ENCODE results near the gene MRGPRD. TPM values are rescaled to one million over a fixed set of nuclear protein-coding genes. Genes with fewer than 3 reads are reported as not detected.

Gene MRGPRD
- total and polyA plus RNA-seq, 2 of the 13 experiments (the other 11 are each of a cell fraction or from before 2014, with no cell fraction given), result not detected

- FAIRE-seq (no peak), DNase-seq (ENCODE audit: low spot score) (no peak), ATAC-seq (peak; percentile 37; the same call in 2 of the 3 replicates)
- in situ Hi-C loops (cut with HindIII; ENCODE audit: extremely low pct_ligation_motif_present, low pct_unique_long_range_greater_than_20kb), result no loop called here
- H3K9ac ChIP-seq (ENCODE audit: insufficient read depth, low read depth, low read length), result no peak overlapping the region
- intact Hi-C loops (cut with micrococcal nuclease; ENCODE audit: unreplicated experiment), result no loop called here
- ChIA-PET CTCF (ENCODE audit: low intra/inter-chr PET ratio, low total read pairs) (no interaction called here), POLR2A (no interaction called here)
- no peak overlapping the region for H3K27ac ChIP-seq (ENCODE audit: extremely low read length, insufficient read depth, low read length)
- H3K36me3 ChIP-seq (replicated peaks in 1 of 2; ENCODE audit: control insufficient read depth in 1 of 2, insufficient read depth in 2 of 2, low read length in 2 of 2), result no peaks in the 10 kb centered on the region
- no peak for TF ChIP-seq MAFF (IDR thresholded peaks at IDR 0.05; ENCODE audit: low read depth, low read length)
- no peak for TF ChIP-seq ZNF644 (CRISPR knock-in tag; IDR thresholded peaks at IDR 0.05; ENCODE audit: low read depth)
- no peak overlapping the region for H2AFZ ChIP-seq (ENCODE audit: low read length)
- H3K9me3 ChIP-seq (ENCODE audit: low read length), result no peaks in the 10 kb centered on the region
- no peaks in the 10 kb centered on the region for H4K20me1 ChIP-seq (ENCODE audit: insufficient read depth, low read length)
- no peaks in the 10 kb centered on the region for H3K79me2 ChIP-seq (ENCODE audit: insufficient read depth, low read length)
- no TSS peak for BruUV-seq (replicated peaks)
- no peak overlapping the region for H3K4me2 ChIP-seq (ENCODE audit: low read depth, low read length)
- H3K27me3 ChIP-seq (ENCODE audit: control insufficient read depth in 1 of 2, insufficient read depth in 2 of 2, low read length in 2 of 2), result peaks cover 0 to 4% of the 10 kb centered on the region in 2 experiments; a peak in 2 of 5 replicates
- WGBS (ENCODE audit: low lambda C conversion rate), result 12% methylated on average over 5 of the region's 9 CpGs
- no peak overlapping the region for H3K4me3 ChIP-seq (replicated peaks in 1 of 3; ENCODE audit: insufficient read depth in 1 of 3, low read depth in 2 of 3, low read length in 3 of 3)
- no peaks in the 10 kb centered on the region for H3K4me1 ChIP-seq (ENCODE audit: insufficient read depth, low read length)
Observed at GRCh38 chr11:68950762-68951161, 30.0 kb downstream of the MRGPRD start.

DNA sequence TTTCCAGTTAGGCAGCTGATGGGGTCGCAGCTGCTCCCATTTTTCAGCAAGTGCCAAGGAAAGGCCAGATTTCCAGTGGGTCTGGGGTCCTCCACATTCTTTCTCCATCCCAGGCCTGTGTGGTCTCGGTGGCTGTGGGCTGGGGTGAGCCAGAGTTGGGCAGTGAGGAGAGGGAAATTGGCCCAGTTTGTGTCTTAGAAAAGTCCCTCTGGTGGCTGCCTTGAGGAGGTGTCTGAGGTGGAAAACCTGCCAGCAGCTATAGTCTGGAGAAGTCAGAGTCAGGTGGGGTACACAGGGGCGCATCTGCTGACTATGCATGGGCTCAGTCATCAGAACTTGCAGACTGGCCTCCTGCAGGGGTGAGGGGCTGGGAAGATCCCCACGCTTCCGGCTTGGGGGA lies 30.5 kb downstream of the MRGPRD start:
- Histone ChIP-seq H3K4me2 (ENCODE audit: low read depth, low read length) (no peak overlapping the region), H4K20me1 (ENCODE audit: insufficient read depth, low read length) (no peaks in the 10 kb centered on the region), H2AFZ (ENCODE audit: low read length) (no peak overlapping the region), H3K4me1 (ENCODE audit: insufficient read depth, low read length) (no peaks in the 10 kb centered on the region), H3K27me3 (ENCODE audit: control insufficient read depth in 1 of 2, insufficient read depth in 2 of 2, low read length in 2 of 2) (peaks cover 0 to 4% of the 10 kb centered on the region in 2 experiments; a peak in 2 of 5 replicates), H3K36me3 (replicated peaks in 1 of 2; ENCODE audit: control insufficient read depth in 1 of 2, insufficient read depth in 2 of 2, low read length in 2 of 2) (no peaks in the 10 kb centered on the region), H3K79me2 (ENCODE audit: insufficient read depth, low read length) (no peaks in the 10 kb centered on the region), H3K9ac (ENCODE audit: insufficient read depth, low read depth, low read length) (no peak overlapping the region), H3K4me3 (replicated peaks in 1 of 3; ENCODE audit: insufficient read depth in 1 of 3, low read depth in 2 of 3, low read length in 3 of 3) (no peak overlapping the region), H3K27ac (ENCODE audit: extremely low read length, insufficient read depth, low read length) (no peak overlapping the region), H3K9me3 (ENCODE audit: low read length) (no peaks in the 10 kb centered on the region)
- ATAC-seq (peak; percentile 70), FAIRE-seq (no peak), DNase-seq (ENCODE audit: low spot score) (no peak)
- 0% methylated on average over 1 of the region's 5 CpGs for WGBS (ENCODE audit: low lambda C conversion rate)
- in situ Hi-C loops (cut with HindIII; ENCODE audit: extremely low pct_ligation_motif_present, low pct_unique_long_range_greater_than_20kb) (no loop called here), intact Hi-C loops (cut with micrococcal nuclease; ENCODE audit: unreplicated experiment) (no loop called here)
- TF ChIP-seq CTCF (CRISPR knock-in tag; IDR thresholded peaks at IDR 0.05) (peak; percentile 30; the same call in 1 of the 2 replicates), ZNF766 (CRISPR knock-in tag; IDR thresholded peaks at IDR 0.05; ENCODE audit: borderline replicate concordance) (no peak), ZNF639 (CRISPR knock-in tag; conservative IDR thresholded peaks at IDR 0.05) (no peak), ZNF556 (CRISPR knock-in tag; IDR thresholded peaks at IDR 0.05; ENCODE audit: borderline replicate concordance) (no peak), KLF6 (CRISPR knock-in tag; IDR thresholded peaks at IDR 0.05) (no peak), STAG1 (CRISPR knock-in tag; IDR thresholded peaks at IDR 0.05) (0 out of 2 replicates have a peak, but pooled peaks have one; percentile 9)
- TF ChIP-seq, protein P1, sequence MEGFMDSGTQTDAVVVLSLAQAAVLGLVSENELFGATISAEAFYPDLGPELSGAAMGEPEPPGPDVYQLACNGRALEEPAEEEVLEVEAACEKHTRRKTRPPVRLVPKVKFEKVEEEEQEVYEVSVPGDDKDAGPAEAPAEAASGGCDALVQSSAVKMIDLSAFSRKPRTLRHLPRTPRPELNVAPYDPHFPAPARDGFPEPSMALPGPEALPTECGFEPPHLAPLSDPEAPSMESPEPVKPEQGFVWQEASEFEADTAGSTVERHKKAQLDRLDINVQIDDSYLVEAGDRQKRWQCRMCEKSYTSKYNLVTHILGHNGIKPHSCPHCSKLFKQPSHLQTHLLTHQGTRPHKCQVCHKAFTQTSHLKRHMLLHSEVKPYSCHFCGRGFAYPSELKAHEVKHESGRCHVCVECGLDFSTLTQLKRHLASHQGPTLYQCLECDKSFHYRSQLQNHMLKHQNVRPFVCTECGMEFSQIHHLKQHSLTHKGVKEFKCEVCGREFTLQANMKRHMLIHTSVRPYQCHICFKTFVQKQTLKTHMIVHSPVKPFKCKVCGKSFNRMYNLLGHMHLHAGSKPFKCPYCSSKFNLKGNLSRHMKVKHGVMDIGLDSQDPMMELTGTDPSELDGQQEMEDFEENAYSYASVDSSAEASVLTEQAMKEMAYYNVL (CRISPR knock-in tag; IDR thresholded peaks at IDR 0.05; ENCODE audit: borderline replicate concordance), result no peak
- TF ChIP-seq, protein P2, sequence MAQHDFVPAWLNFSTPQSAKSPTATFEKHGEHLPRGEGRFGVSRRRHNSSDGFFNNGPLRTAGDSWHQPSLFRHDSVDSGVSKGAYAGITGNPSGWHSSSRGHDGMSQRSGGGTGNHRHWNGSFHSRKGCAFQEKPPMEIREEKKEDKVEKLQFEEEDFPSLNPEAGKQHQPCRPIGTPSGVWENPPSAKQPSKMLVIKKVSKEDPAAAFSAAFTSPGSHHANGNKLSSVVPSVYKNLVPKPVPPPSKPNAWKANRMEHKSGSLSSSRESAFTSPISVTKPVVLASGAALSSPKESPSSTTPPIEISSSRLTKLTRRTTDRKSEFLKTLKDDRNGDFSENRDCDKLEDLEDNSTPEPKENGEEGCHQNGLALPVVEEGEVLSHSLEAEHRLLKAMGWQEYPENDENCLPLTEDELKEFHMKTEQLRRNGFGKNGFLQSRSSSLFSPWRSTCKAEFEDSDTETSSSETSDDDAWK (CRISPR knock-in tag; IDR thresholded peaks at IDR 0.05), result no peak
- BruUV-seq (replicated peaks), result no TSS peak
- ChIA-PET POLR2A (no interaction called here), CTCF (ENCODE audit: low intra/inter-chr PET ratio, low total read pairs) (no interaction called here)

Data from HepG2 (cell line).